ENCODE results near the gene OVAAL.

The OVAAL gene

GRCh38 chr1:180571060-180571831 is 12.5 kb downstream of the OVAAL start:
- no peak for DNase-seq (ENCODE audit: low read depth)

GRCh38 chr1:180571832-180572636 is 13.3 kb downstream of the OVAAL start:
- DNase-seq (ENCODE audit: low read depth), result no peak

- no peak for DNase-seq (ENCODE audit: low read depth)
These were observed 14.0 kb downstream of the OVAAL start for GRCh38 chr1:180572760-180573159.

GRCh38 chr1:180574031-180574713 is 15.4 kb downstream of the OVAAL start:
- no peak for DNase-seq (ENCODE audit: low read depth)

- DNase-seq (ENCODE audit: low read depth), result no peak
These were observed 18.6 kb downstream of the OVAAL start for GRCh38 chr1:180577361-180577760.

- no peak for DNase-seq (ENCODE audit: low read depth)
These were observed 21.3 kb downstream of the OVAAL start for GRCh38 chr1:180579961-180580611.

- DNase-seq (ENCODE audit: low read depth), result no peak
These were observed 22.9 kb downstream of the OVAAL start for GRCh38 chr1:180581635-180582039.

- no peak for DNase-seq (ENCODE audit: low read depth)
These were observed 26.1 kb downstream of the OVAAL start for GRCh38 chr1:180584869-180585268.

GRCh38 chr1:180585994-180586359 is 27.2 kb downstream of the OVAAL start:
- DNase-seq (ENCODE audit: low read depth), result no peak

GRCh38 chr1:180586671-180587155 is 27.9 kb downstream of the OVAAL start:
- DNase-seq (ENCODE audit: low read depth), result no peak

- DNase-seq (ENCODE audit: low read depth), result no peak
These were observed 29.4 kb downstream of the OVAAL start for GRCh38 chr1:180588121-180588520.

GRCh38 chr1:180590889-180591288 is 32.1 kb downstream of the OVAAL start:
- DNase-seq (ENCODE audit: low read depth), result no peak

- DNase-seq (ENCODE audit: low read depth), result no peak
These were observed 34.6 kb downstream of the OVAAL start for GRCh38 chr1:180593382-180593781.

GRCh38 chr1:180594723-180595122 is 36.0 kb downstream of the OVAAL start:
- no peak for DNase-seq (ENCODE audit: low read depth)

- no peak for DNase-seq (ENCODE audit: low read depth)
These were observed 37.2 kb downstream of the OVAAL start for GRCh38 chr1:180595966-180596365.

- no peak for DNase-seq (ENCODE audit: low read depth)
These were observed 38.8 kb downstream of the OVAAL start for GRCh38 chr1:180597520-180597919.

GRCh38 chr1:180598333-180598974 is 39.7 kb downstream of the OVAAL start:
- DNase-seq (ENCODE audit: low read depth), result no peak

GRCh38 chr1:180600343-180600742 is 41.6 kb downstream of the OVAAL start:
- no peak for DNase-seq (ENCODE audit: low read depth)

- DNase-seq (ENCODE audit: low read depth), result no peak
These were observed 42.7 kb downstream of the OVAAL start for GRCh38 chr1:180601512-180601911.

- no peak for DNase-seq (ENCODE audit: low read depth)
These were observed 44.6 kb downstream of the OVAAL start for GRCh38 chr1:180603223-180603849.

GRCh38 chr1:180603850-180604226 is 45.1 kb downstream of the OVAAL start:
- no peak for DNase-seq (ENCODE audit: low read depth)
